Thyroid gland (tissue), 4 donors: ENCODE data around the gene CCN2. TPM values are rescaled to one million over a fixed set of nuclear protein-coding genes. Genes with fewer than 3 reads are reported as not detected.

Source experiments
- DNase-seq, 2 donors: peaks; one replicate each; pipeline ENCODE4 v3.0.0-alpha.2; 2019
- H3K27ac ChIP-seq, 3 donors: fragments of 200-600 bp; sonication (generic); 1 replicate in 2 of 3; 2 replicates in 1 of 3; pipeline ENCODE4 v1.5.1; 2016 to 2019; ENCODE audit warnings: mild to moderate bottlenecking in 1 of 3, moderate library complexity in 1 of 3
- H3K27me3 ChIP-seq: fragments of 200-600 bp; sonication (generic); one replicate; pipeline ENCODE4 v1.5.1; 2019
- H3K36me3 ChIP-seq, 2 donors: fragments of 200-600 bp; sonication (generic); one replicate each; pipeline ENCODE4 v1.5.1; 2016 to 2019
- H3K4me1 ChIP-seq, 2 donors: fragments of 200-600 bp; sonication (generic); one replicate each; pipeline ENCODE4 v1.5.1; 2017 to 2019
- H3K4me3 ChIP-seq, 3 donors: fragments of 200-600 bp; sonication (generic); replicated peaks in 1 of 3; 1 replicate in 2 of 3; 2 replicates in 1 of 3; pipeline ENCODE4 v1.5.1; 2016; ENCODE audit warnings: mild to moderate bottlenecking in 1 of 3
- H3K9me3 ChIP-seq: fragments of 200-600 bp; sonication (generic); one replicate; pipeline ENCODE4 v1.5.1; 2017
- POLR2A ChIP-seq, 2 donors: fragments of 450-650 bp; IDR thresholded peaks; one replicate each; pipeline ENCODE4 v1.6.1; 2017; ENCODE audit warnings: antibody characterized with exemption in 2 of 2, mild to moderate bottlenecking in 2 of 2, moderate library complexity in 1 of 2
- WGBS, 2 donors: methylation state at CpG; one replicate each; pipeline ENCODE4 v1.1.5; 2017; 5-methylcytosine and 5-hydroxymethylcytosine counted together
- intact Hi-C: fragments of 100-400 bp; cut with DNase I; formaldehyde crosslinking; loops from one replicate; pipeline ENCODE4 v1.15.1; 2023
- total RNA-seq, 4 donors: library from RNA; depleted of rRNA; stranded (reverse); fragments of >200 nt; gene quantifications; one replicate each; pipeline ENCODE4 v1.2.3, GENCODE V29; 2016
- TF ChIP-seq, protein P1 (sequence below), 6 experiments: fragments of 200-600 bp in 3 of 6; fragments of 450-650 bp in 3 of 6; sonication (generic) in 3 of 6; IDR thresholded peaks; one replicate each; pipeline ENCODE4 v1.5.1; 2016 to 2019; ENCODE audit warnings: antibody characterized with exemption in 6 of 6, mild to moderate bottlenecking in 2 of 6, inconsistent platforms in 1 of 6, moderate library complexity in 1 of 6

Gene CCN2
- total RNA-seq, 4 donors from 2014 or later: 40.1 to 173 (median 137) TPM

DNA sequence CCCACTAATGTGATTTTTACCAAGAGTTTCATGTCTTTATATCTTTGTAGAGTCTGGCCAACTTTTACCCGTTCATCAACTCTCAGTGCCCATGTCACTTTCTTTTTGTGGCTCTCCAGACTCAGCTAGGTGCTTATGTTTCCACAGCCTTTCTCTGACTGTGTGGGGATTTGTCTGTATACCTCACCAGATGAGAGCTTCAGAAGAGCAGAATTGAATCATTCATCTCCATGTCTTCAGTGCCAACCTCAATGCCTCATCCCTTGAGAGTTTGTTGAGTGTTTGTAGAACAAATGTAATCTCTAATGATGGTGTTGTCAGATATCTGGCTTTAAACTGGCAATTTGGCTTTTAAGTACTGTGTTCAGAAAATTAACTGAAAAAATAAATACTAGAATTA lies 16.8 kb upstream of the CCN2 start:
- TF ChIP-seq, protein P1, sequence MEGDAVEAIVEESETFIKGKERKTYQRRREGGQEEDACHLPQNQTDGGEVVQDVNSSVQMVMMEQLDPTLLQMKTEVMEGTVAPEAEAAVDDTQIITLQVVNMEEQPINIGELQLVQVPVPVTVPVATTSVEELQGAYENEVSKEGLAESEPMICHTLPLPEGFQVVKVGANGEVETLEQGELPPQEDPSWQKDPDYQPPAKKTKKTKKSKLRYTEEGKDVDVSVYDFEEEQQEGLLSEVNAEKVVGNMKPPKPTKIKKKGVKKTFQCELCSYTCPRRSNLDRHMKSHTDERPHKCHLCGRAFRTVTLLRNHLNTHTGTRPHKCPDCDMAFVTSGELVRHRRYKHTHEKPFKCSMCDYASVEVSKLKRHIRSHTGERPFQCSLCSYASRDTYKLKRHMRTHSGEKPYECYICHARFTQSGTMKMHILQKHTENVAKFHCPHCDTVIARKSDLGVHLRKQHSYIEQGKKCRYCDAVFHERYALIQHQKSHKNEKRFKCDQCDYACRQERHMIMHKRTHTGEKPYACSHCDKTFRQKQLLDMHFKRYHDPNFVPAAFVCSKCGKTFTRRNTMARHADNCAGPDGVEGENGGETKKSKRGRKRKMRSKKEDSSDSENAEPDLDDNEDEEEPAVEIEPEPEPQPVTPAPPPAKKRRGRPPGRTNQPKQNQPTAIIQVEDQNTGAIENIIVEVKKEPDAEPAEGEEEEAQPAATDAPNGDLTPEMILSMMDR (IDR thresholded peaks at IDR 0.05): no peak
- TF ChIP-seq POLR2A (IDR thresholded peaks at IDR 0.05): no peak
- 58 to 91% methylated on average over 1 of the region's 1 CpG for WGBS, 2 donors
- intact Hi-C loops: no loop called here
- no peak for DNase-seq
- H3K4me1 ChIP-seq: no peaks in the 10 kb centered on the region
- no peak overlapping the region for H3K4me3 ChIP-seq
- no peaks in the 10 kb centered on the region for H3K27me3 ChIP-seq
- H3K27ac ChIP-seq: no peak overlapping the region
- H3K9me3 ChIP-seq: no peaks in the 10 kb centered on the region
- no peaks in the 10 kb centered on the region for H3K36me3 ChIP-seq

DNA sequence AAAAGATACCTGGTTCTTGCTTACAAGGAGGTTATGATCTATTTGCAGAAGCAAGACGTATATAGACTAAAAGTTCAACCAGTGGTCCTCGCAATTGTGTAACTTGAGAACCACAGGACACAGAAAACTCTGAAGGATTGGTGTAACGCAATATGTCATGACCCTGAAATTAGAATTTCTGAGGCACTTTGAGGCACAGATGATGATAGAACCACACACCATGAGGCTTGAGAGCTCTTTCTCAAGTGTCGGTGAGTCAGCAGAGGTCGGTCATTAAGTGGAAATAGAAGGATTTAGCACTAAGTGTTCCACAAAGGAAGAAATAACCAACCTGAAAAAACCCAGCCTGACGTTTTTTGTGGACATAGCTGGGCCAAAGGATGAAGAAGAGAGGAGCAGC lies 15.3 kb upstream of the CCN2 start:
- DNase-seq: peak; percentile 50 to 59
- Histone ChIP-seq H3K9me3 (no peaks in the 10 kb centered on the region), H3K27me3 (no peaks in the 10 kb centered on the region), H3K27ac (no peak overlapping the region), H3K36me3 (no peaks in the 10 kb centered on the region), H3K4me1 (no peaks in the 10 kb centered on the region), H3K4me3 (no peak overlapping the region)
- TF ChIP-seq, protein P1 (IDR thresholded peaks at IDR 0.05): no peak
- TF ChIP-seq POLR2A (IDR thresholded peaks at IDR 0.05): no peak
- WGBS, 2 donors: 56 to 64% methylated on average over 6 of the region's 6 CpGs
- intact Hi-C loops: no loop called here

DNA sequence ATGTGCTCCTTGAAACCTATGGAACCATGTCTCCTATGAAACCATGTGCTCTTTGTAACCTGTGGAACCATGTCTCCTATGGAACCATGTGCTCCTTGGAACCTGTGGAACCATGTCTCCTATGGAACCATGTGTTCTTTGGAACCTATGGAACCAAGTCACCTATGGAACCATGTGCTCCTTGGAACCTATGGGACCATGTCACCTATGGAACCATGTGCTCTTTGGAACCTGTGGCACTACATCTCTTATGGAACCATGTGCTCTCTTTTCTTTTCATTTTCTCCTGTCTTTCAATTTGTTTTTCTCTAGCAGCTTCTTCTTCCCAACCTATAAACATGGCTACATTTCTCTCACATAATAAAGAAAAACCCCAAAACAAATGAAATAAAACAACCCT lies 11.9 kb upstream of the CCN2 start:
- no peak for DNase-seq
- Histone ChIP-seq H3K27me3 (no peaks in the 10 kb centered on the region), H3K9me3 (no peaks in the 10 kb centered on the region), H3K36me3 (no peaks in the 10 kb centered on the region), H3K27ac (no peak overlapping the region), H3K4me3 (no peak overlapping the region), H3K4me1 (no peaks in the 10 kb centered on the region)
- intact Hi-C loops: no loop called here
- no peak for TF ChIP-seq POLR2A (IDR thresholded peaks at IDR 0.05)
- TF ChIP-seq, protein P1 (IDR thresholded peaks at IDR 0.05): no peak

DNA sequence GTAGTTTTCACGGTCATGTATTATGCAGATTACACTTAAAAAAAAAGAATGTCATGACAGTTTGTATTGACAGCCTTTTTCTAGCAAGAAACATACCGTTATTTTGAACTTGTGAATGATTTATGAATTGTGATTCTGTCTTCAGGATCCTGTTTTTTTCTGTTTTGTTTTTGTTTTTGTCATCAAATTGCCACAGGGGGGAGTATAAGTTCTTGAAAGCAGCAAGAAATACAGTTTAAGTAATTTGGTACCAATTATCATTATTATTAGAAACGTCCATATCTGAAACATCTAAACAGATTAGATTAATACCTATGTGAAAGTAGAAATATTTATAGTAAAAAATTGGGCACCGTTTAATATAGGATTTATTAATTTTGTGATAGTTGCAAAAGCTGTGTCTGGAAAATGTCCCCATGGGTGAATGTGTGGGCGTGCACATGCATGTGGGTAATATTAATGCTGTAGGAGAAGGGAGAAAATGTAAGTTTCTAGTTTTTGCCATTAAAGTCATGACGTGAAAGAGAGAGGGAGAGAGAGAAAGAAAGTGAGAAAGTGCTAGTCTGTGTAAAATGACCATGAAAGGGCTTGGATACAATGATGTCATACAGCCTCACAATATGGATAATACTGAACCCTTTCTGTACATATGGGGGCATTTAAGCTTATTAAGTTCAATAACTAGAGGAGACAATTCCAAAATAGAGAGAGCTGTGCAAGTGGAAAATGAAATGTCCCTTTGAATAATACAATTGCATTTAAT lies 9.4 kb upstream of the CCN2 start:
- no peak overlapping the region for H3K27ac ChIP-seq
- no peak for DNase-seq
- H3K36me3 ChIP-seq: no peaks in the 10 kb centered on the region
- WGBS, 2 donors: 65 to 67% methylated on average over 6 of the region's 6 CpGs
- no peak overlapping the region for H3K4me3 ChIP-seq
- TF ChIP-seq, protein P1 (IDR thresholded peaks at IDR 0.05): peak in 2 of 6 experiments; percentile 13 to 15
- no peak for TF ChIP-seq POLR2A (IDR thresholded peaks at IDR 0.05)
- no peaks in the 10 kb centered on the region for H3K27me3 ChIP-seq
- no peaks in the 10 kb centered on the region for H3K4me1 ChIP-seq
- no peaks in the 10 kb centered on the region for H3K9me3 ChIP-seq
- intact Hi-C loops: no loop called here

DNA sequence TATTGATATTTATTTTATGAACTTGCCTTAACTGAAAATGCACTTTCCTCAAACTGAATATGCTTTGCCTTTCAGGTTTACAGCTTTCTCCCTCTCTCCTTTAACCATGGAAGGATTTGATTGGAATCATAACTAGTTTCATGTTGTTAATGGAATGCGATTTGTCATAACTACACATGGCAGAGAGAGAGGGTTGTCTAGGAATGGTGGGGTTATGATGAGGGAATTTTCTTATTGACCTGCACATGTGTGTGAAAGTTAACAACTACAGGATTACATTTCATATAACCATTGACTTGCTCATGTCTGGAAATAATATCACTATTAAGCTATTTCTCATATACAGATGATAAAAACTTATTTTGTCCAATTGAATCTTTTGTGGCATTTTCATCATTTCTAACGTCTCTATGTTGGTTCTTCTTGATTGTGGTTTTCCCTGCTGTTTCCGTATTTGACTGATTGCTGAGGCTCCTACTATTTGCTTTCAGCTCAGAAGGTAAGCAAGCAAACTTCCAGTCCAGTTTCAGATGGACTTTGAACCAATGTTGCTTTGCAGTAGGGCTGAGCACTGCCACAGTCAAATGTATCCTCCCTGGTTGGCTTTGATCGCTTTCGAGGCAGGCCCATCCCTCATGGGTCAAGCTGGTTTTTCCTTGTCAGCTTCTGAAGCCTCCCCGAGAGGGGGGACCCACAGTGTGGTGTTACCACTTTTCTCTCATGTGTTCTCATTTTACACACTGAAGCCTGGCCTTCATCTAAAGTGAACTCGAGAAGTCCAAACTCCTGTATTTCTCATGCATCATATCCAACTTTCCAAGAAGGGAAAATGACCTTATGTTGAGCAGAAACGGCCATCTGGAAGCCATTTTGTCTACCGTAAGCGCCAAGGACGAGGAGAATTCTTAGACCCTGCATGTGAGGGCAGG lies 7.6 kb upstream of the CCN2 start:
- intact Hi-C loops: no loop called here
- no peak overlapping the region for H3K4me3 ChIP-seq
- WGBS, 2 donors: 92 to 93% methylated on average over 11 of the region's 11 CpGs
- H3K27me3 ChIP-seq: no peaks in the 10 kb centered on the region
- no peaks in the 10 kb centered on the region for H3K36me3 ChIP-seq
- DNase-seq: no peak
- no peaks in the 10 kb centered on the region for H3K9me3 ChIP-seq
- H3K27ac ChIP-seq: no peak overlapping the region
- peaks cover 10 to 12% of the 10 kb centered on the region in 2 donors for H3K4me1 ChIP-seq
- no peak for TF ChIP-seq POLR2A (IDR thresholded peaks at IDR 0.05)
- TF ChIP-seq, protein P1 (IDR thresholded peaks at IDR 0.05): no peak
